ENCODE measurements around the gene PTCHD4.

PTCHD4 gene

GRCh38 chr6:48141975-48142374, 31.0 kb upstream of the PTCHD4 start:
- TF ChIP-seq, protein P1, sequence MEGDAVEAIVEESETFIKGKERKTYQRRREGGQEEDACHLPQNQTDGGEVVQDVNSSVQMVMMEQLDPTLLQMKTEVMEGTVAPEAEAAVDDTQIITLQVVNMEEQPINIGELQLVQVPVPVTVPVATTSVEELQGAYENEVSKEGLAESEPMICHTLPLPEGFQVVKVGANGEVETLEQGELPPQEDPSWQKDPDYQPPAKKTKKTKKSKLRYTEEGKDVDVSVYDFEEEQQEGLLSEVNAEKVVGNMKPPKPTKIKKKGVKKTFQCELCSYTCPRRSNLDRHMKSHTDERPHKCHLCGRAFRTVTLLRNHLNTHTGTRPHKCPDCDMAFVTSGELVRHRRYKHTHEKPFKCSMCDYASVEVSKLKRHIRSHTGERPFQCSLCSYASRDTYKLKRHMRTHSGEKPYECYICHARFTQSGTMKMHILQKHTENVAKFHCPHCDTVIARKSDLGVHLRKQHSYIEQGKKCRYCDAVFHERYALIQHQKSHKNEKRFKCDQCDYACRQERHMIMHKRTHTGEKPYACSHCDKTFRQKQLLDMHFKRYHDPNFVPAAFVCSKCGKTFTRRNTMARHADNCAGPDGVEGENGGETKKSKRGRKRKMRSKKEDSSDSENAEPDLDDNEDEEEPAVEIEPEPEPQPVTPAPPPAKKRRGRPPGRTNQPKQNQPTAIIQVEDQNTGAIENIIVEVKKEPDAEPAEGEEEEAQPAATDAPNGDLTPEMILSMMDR (conservative IDR thresholded peaks at IDR 0.05; ENCODE audit: low read depth, low read length) = no peak

DNA sequence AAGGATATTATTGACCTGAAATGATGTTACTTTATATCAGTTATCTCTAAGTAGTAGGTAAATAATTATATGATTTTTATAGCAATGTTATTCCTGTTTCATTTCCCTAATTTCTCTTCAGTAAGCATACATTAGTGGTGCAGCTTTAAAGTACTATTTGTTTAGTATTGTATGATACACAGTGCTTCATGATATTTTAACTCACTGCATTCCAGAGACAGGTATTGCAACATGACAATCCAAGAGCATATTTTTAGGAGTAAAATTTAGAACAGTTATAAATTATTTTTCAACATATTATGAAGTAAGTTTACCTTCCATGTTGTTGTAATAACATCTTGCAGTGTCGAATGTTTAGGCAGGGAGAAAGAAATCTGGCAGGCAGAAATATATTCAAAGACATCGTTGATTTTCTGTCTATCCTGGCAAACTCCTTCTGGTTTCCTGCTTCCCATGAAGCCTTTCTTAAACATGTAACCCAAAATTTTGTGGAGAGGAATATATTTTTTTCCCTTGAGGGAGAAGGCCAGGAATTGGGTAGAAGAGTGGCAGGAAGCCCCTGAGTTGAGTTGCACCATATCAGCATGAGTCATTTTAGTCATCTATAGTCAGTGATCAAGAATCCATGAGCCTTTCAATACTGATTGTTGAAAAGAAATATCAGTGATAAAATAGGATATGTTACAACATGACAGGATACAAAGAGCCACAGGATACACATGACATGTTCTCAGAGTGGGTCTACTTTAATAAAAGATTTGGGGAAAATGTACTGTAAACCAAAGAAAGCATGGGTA, 29.0 kb upstream of the PTCHD4 start:
- H3K36me3 ChIP-seq (ENCODE audit: insufficient read depth) = no peaks in the 10 kb centered on the region

More at GRCh38 chr6:48141975-48142374, 31.0 kb upstream of the PTCHD4 start:
- no peak overlapping the region for H3K27ac ChIP-seq
- no peaks in the 10 kb centered on the region for H3K79me2 ChIP-seq (ENCODE audit: insufficient read depth, low read depth)
- no peaks in the 10 kb centered on the region for H3K4me1 ChIP-seq (ENCODE audit: low read depth, poor library complexity, severe bottlenecking)
- no peaks in the 10 kb centered on the region for H3K27me3 ChIP-seq (ENCODE audit: insufficient read depth, low read depth)
- H4K20me1 ChIP-seq (ENCODE audit: insufficient read depth) = no peaks in the 10 kb centered on the region
- no peak overlapping the region for H2AFZ ChIP-seq (ENCODE audit: low read depth)
- H3K4me3 ChIP-seq (IDR thresholded peaks at IDR 0.05; ENCODE audit: insufficient read depth, low read depth, low read length) = no peak overlapping the region
- H3K9ac ChIP-seq = no peak overlapping the region
- H3K36me3 ChIP-seq (ENCODE audit: insufficient read depth) = no peaks in the 10 kb centered on the region
- no peak overlapping the region for H3K4me2 ChIP-seq

DNA sequence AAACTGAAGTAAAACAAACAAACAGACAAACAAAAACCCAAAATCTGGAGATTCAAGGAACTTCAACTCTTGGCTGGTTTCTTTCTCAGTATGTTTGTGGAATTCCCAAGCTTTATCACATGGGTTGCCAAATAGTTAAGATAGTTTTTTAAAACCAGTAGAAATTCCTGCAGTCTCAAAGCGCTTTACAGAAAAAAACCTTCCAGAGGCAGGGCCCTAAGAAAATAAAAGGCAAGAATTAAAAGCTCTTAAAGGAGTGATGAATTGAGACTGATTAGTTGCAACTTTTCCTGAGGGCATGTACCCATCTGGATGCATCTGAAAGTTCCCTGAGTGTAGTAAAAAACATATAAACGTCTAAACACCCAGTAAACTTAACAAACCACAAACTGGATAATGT, 25.9 kb upstream of the PTCHD4 start:
- Histone ChIP-seq H3K36me3 (ENCODE audit: insufficient read depth) (no peaks in the 10 kb centered on the region), H3K4me3 (IDR thresholded peaks at IDR 0.05; ENCODE audit: insufficient read depth, low read depth, low read length) (no peak overlapping the region), H3K27me3 (ENCODE audit: insufficient read depth, low read depth) (no peaks in the 10 kb centered on the region), H3K27ac (no peak overlapping the region), H3K79me2 (ENCODE audit: insufficient read depth, low read depth) (no peaks in the 10 kb centered on the region), H3K4me2 (no peak overlapping the region), H3K9ac (no peak overlapping the region), H2AFZ (ENCODE audit: low read depth) (no peak overlapping the region), H4K20me1 (ENCODE audit: insufficient read depth) (no peaks in the 10 kb centered on the region), H3K4me1 (ENCODE audit: low read depth, poor library complexity, severe bottlenecking) (no peaks in the 10 kb centered on the region)
- TF ChIP-seq, protein P1 (conservative IDR thresholded peaks at IDR 0.05; ENCODE audit: low read depth, low read length) = no peak

More for the DNA sequence above, 29.0 kb upstream of the PTCHD4 start:
- Histone ChIP-seq H3K79me2 (ENCODE audit: insufficient read depth, low read depth) (no peaks in the 10 kb centered on the region), H3K9ac (no peak overlapping the region), H2AFZ (ENCODE audit: low read depth) (no peak overlapping the region), H3K4me3 (IDR thresholded peaks at IDR 0.05; ENCODE audit: insufficient read depth, low read depth, low read length) (no peak overlapping the region), H3K4me2 (no peak overlapping the region), H3K4me1 (ENCODE audit: low read depth, poor library complexity, severe bottlenecking) (no peaks in the 10 kb centered on the region), H3K27ac (no peak overlapping the region), H3K27me3 (ENCODE audit: insufficient read depth, low read depth) (no peaks in the 10 kb centered on the region), H4K20me1 (ENCODE audit: insufficient read depth) (no peaks in the 10 kb centered on the region)
- TF ChIP-seq, protein P1 (conservative IDR thresholded peaks at IDR 0.05; ENCODE audit: low read depth, low read length) = no peak

GRCh38 chr6:48135323-48136084, 24.5 kb upstream of the PTCHD4 start:
- Histone ChIP-seq H3K36me3 (ENCODE audit: insufficient read depth) (no peaks in the 10 kb centered on the region), H4K20me1 (ENCODE audit: insufficient read depth) (no peaks in the 10 kb centered on the region), H3K9ac (no peak overlapping the region), H3K4me2 (no peak overlapping the region), H3K27ac (no peak overlapping the region), H3K4me1 (ENCODE audit: low read depth, poor library complexity, severe bottlenecking) (no peaks in the 10 kb centered on the region), H3K4me3 (IDR thresholded peaks at IDR 0.05; ENCODE audit: insufficient read depth, low read depth, low read length) (no peak overlapping the region), H3K79me2 (ENCODE audit: insufficient read depth, low read depth) (no peaks in the 10 kb centered on the region), H2AFZ (ENCODE audit: low read depth) (no peak overlapping the region), H3K27me3 (ENCODE audit: insufficient read depth, low read depth) (no peaks in the 10 kb centered on the region)
- TF ChIP-seq, protein P1 (conservative IDR thresholded peaks at IDR 0.05; ENCODE audit: low read depth, low read length) = no peak
